GM10847 (cell line): ENCODE measurements around the gene LINGO4.

Source experiments
- POLR2A ChIP-seq: IDR thresholded peaks from 2 replicates; pipeline ENCODE4 v1.6.1; 2011; ENCODE audit not compliant: insufficient read length; ENCODE audit errors: extremely low read depth

LINGO4 gene

GRCh38 chr1:151777317-151777716, 27.9 kb downstream of the LINGO4 start:
- no peak for TF ChIP-seq POLR2A

- TF ChIP-seq POLR2A: no peak
These were observed 28.6 kb downstream of the LINGO4 start for GRCh38 chr1:151776665-151777062.

GRCh38 chr1:151775894-151776664, 29.1 kb downstream of the LINGO4 start:
- no peak for TF ChIP-seq POLR2A

GRCh38 chr1:151774256-151774922, 30.8 kb downstream of the LINGO4 start:
- TF ChIP-seq POLR2A: no peak

GRCh38 chr1:151773702-151774101, 31.5 kb downstream of the LINGO4 start:
- no peak for TF ChIP-seq POLR2A

- TF ChIP-seq POLR2A: no peak
These were observed 41.2 kb downstream of the LINGO4 start for GRCh38 chr1:151763990-151764389.

- peak; percentile 69 for TF ChIP-seq POLR2A
These were observed 42.0 kb downstream of the LINGO4 start, which contains the start of gene MRPL9 for GRCh38 chr1:151762941-151763921. TSS of gene MRPL9 (minus strand) at chr1:151763496. CDS start at chr1:151763479, 17 bp downstream.

- TF ChIP-seq POLR2A: no peak
These were observed 44.4 kb downstream of the LINGO4 start for GRCh38 chr1:151760597-151761385.

- TF ChIP-seq POLR2A: no peak
These were observed 46.0 kb downstream of the LINGO4 start for GRCh38 chr1:151759241-151759640.

- no peak for TF ChIP-seq POLR2A
These were observed 48.9 kb downstream of the LINGO4 start for GRCh38 chr1:151756291-151756690.
